NCI-H446 (cell line): ENCODE results near the gene FPR3.
"Not testable (repeated sequence)": the region's sequence is repeated elsewhere in the genome, so short reads cannot be mapped to it uniquely, and the experiment has no call there.

ENCODE experiments used
- DNase-seq, 2 experiments: peaks; one replicate each; lab custom pipeline; 2025; lab: John Stamatoyannopoulos, UW

The FPR3 gene, protein sequence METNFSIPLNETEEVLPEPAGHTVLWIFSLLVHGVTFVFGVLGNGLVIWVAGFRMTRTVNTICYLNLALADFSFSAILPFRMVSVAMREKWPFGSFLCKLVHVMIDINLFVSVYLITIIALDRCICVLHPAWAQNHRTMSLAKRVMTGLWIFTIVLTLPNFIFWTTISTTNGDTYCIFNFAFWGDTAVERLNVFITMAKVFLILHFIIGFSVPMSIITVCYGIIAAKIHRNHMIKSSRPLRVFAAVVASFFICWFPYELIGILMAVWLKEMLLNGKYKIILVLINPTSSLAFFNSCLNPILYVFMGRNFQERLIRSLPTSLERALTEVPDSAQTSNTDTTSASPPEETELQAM

DNA sequence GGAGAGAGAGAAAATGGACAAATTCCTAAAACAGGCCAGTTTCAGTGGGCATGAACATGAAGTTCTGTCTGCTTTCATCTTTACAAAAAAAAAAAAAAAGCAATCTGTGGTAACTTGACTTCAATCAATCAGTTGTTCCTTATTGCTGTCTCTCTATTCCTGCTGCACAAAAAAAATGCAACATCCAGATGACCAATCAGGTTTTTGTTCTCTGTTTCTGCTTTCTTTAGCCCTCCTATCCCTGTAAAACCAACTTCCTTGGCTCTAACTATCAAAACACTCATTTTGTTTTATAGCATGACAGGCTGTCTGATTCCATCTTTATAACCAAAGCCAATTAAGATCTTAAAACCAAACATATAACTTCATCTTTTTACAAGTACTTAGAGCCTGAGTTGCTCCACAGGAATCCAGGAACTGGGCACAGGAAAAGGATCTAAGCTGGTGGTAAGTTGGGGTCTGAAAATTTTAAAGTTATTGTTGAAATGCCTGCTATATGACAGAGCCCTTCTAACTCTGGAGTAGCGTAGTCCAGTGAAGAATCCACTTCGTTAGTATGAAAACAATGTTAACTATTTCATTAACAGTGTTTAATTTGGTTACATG lies at the start of gene FPR3:
Gene FPR3 (plus strand): TSS at position 273 of the 606 bp plus-strand sequence. CDS start 28,592 bp downstream, outside the sequence.
- no peak for DNase-seq

DNA sequence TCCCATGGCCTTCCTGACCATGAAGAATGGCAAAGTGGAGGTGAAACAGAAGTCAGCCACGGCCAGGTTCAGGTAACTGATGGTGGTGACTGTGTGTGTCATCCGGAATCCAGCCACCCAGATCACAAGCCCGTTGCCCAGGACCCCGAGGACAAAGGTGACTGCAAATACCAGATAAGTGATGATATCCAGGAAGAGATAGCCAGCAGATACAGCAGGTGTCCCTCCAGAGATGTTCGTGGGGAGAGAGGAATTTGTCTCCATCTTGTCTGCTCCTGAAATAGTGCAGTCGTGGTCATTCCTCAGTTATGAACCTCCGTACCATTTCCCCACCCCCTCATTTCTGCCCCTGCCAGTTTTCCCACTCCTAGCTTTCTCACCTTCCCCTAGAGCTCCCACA lies 48.2 kb upstream of the FPR3 start:
- DNase-seq: no peak

DNA sequence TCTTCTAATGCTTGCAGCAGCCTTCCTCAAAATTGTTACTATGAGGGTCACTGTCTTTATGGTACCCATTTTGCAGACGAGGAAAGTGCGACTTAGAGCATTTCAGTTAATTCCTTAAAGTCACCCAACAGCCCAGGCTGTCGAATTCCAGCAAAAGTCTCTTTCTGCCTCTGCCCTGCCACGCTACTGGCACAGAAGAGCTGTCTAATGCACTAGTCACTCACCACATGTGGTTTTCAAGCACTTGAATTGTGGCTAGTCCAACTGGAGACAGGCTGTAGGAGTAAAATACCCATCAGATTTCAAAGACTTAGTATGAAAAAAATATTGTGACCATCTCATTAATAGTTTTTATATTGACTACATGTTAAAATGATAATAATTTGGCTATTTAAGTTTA lies 45.0 kb upstream of the FPR3 start:
- no peak for DNase-seq

DNA sequence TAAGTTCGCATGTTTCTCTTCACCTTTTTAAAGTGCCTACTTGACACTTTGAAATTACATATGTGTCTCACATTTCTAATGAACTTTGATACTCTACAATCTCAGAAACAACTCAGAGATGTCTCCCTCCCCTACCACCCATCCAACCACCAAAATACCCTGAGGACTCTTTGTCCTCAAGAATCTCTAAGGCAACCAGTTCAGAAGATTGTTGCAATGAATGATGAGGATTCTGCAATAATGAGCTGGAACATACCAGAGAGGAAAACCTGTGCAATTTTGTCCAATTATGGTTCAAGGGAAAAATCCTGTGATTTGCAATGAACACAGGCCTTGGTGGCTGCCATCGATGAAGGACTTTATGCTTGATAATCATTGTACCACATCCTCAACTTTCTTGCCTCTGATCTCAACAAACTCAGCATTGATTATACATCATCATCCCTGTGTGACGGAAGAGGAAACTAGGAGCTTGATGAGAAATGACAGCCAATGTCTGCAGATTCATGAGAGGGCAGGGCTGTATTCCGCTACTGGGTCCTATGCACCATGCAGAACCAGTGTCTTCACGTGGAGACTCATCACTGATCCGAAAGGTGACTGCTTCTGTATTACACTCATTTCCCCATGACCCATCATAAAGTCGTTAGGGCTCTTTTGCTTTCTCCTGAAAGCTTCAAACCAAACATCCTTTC lies 44.4 kb upstream of the FPR3 start:
- DNase-seq: no peak

DNA sequence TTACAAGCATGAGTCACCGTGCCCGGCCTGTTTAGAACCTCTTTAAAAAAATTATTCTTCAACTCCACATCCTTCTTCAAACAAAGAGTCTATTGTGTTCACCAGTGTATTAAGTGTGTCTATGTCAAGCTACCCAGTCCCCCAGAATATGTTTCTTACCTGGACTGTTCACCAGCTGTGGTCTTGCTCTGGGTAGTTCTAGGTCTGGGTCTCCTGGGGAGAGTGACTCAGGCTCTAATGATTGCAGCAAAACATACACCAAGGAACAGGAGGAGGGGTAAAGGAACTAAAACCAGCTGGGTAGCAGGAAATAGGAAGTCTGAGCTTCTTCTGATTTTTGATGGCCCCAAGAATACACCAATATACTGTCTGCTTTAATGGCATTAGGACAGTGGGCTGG lies 43.3 kb upstream of the FPR3 start, which contains the start of gene FPR1:
Gene FPR1 (minus strand): TSS at position 224 of the 400 bp plus-strand sequence. CDS start 4,884 bp downstream, outside the sequence.
- DNase-seq: no peak

DNA sequence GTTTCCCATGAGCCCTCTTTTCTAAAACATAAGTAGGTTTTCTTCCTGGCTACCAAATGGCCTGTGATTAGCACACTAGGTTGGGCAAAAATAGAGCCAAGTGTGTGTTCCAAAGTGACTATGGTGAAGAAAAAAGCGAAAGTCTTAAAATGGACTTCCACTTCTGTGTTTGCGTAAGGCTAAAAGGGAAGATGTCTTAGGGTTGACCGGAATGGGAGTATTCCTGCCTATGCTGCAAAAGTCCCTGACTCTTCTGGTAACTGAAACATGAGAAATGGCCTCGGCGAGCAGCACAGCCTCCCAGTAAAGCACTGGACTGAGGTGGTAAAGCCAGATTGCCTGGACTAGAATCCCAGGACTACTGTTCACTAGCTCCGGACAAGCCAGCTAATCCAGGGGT lies 40.8 kb upstream of the FPR3 start:
- no peak for DNase-seq

DNA sequence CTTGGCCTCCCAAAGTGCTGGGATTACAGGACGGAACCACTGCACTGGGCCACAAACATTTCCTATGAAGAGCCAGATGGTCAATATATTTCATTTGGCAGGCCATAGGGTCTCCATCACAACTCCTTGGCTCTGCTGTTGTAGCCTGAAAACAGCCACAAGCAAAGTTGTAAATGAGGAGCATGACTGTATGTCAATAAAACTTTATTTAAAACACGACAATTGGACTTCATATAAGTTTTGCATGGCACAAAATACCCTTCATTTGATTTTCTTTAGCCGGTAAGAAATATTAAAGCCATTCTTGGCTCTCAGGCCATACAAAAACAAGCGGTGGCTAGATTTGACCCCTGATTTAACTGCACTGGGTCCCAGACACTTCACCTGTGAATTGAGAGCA lies 40.2 kb upstream of the FPR3 start:
- DNase-seq: no peak

DNA sequence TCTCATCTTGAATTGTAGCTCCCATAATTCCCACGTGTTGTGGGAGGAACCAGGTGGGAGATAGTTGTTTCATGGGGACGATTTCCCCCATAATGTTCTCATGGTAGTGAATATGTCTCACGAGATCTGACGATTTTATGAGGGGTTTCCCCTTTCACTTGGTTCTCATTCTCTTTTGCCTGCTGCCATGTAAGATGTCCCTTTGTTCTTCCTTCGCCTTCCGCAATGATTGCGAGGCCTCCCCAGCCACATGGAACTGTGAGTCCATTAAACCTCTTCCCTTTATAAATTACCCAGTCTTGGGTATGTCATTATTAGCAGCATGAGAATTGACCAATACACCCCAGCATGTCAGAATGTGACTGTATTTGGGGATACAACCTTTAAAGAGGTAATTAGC lies 39.4 kb upstream of the FPR3 start:
- no peak for DNase-seq

DNA sequence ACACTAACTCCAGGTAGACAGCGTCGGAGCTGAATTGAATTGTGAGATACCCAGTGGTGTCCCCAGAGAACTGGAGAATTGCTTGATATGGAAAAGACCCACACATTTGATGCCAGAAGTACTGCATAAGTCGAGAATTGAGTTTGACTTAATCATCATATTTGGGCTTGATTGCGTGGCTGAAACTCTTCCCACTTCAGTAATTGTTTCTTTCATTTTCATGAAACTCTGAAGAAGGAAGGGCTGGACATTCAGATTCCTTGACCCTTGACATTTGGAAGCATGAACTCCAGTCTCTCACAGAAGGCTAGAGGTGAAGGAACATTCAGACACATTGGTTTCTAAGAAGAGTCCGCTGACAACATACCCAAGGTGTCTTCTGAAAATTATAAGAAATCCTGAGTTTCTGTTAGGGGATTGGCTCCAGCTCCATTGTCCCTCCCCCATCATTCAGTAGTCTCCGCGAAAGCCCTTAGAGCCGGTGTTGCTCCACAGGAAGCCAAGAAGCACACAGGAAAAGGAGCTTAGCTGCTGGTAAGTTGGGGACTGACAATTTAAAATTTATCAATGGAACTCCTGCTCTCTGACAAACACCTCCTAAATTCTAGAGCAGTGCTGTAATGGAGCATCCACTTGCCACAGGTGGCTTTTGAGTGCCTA lies 34.1 kb upstream of the FPR3 start, which contains the start of gene FPR2:
Gene FPR2 (plus strand): TSS at position 484 of the 660 bp plus-strand sequence. CDS start 7,479 bp downstream, outside the sequence.
- DNase-seq: no peak

DNA sequence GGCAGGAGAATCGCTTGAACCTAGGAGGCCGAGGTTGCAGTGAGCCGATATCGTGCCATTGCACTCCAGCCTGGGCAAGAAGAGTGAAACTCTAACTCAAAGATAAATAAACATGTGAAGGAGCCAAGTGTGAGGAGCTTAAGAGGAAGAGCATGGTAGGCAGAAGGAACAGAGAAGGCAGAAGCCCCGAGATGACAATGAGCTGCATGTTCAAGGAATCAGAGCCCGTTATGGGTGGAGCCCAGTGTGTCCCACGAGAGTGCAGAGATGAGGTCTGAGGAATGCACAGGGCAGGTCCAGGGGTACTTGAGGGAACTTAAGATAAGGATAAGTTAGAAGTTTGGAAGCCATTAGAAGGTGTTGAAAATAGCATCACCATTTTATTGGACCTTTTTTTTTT lies 33.3 kb upstream of the FPR3 start:
- DNase-seq: no peak

DNA sequence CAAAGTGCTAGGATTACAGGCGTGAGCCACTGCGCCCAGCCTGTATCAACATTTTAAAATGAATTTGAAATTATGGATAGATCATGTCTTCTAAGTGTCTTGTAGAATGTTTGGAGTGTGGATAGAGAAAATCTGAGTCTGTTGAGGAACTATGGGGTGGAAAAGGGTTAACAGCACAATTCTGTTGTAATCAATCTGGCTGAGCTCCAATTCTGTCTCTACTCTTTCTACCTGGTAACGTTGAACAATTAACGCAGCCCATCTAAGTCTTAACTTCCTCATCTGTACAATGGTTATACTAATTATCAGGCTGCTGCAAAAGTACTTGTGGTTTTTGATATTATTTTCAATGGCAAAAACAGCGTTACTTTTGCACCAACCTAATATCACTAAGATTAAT lies 29.9 kb upstream of the FPR3 start:
- DNase-seq: no peak

DNA sequence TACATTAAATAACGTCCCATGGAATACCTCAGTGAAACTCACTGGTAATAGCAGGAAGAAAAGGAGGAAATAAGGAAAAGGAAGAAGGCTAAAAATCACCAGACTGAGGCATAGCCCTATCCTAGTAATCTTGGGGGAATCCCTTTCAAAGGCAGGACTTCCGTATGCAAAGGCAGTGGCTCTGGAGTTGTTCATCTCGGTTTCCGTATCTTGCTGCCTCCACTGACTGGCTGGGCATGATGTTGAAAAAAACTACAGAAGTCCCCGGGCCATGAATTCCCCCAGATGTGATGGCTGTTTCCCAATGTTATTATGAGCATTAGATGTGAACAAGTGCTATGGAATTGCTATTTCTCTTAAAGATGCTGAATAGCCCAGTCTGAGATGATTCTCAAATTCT lies 28.5 kb upstream of the FPR3 start:
- no peak for DNase-seq

DNA sequence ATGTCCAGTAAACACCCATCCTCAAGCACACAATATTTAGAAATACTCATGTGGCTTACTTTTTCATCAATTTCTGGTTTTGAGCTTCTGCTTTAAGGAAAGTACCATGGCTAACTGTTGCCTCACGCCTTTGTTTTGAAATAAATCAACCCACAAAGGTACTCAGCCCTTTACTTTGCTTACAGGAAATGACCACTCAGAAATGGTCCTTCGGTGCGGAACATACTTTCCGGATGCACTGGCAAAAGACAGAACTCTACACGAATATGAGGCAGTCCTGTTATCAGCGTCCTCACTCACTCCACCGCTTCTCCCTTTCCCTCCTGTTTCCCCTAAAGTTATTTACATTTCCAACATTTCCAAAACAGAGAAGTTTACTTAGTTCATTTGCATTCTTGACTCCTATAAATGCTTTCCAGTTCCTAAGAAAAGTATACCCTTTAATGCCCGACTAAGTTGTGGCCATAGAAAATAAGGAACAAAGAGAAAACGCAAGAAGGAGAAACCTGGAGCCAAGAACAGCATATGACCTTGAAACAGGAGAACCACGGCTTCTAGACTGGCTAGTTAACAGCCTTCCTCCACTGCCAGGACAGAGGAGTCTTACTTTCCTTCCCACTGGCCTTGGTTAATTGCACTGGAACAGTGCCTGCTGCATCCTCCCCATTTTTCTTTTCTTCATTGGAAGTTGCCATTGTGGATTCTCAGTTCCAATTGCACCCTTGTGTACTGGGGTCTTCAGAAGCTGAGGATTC lies 23.4 kb upstream of the FPR3 start:
- no peak for DNase-seq

DNA sequence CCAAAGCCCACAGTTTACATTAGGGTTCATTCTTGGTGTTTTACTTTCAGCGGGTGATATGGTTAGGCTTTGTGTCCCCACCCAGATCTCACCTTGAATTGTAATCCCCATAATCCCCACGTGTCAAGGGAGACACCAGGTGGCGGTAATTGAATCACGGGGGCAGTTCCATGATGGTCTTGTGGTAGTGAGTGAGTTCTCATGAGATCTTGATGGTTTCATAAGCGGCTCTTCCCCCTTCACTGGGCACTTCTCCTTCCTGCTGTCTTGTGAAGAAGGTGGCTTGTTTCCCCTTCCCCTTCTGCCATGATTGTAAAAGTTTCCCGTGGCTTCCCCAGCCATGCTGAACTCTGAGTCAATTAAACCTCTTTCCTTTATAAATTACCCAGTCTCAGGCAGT lies 22.0 kb upstream of the FPR3 start:
- no peak for DNase-seq

DNA sequence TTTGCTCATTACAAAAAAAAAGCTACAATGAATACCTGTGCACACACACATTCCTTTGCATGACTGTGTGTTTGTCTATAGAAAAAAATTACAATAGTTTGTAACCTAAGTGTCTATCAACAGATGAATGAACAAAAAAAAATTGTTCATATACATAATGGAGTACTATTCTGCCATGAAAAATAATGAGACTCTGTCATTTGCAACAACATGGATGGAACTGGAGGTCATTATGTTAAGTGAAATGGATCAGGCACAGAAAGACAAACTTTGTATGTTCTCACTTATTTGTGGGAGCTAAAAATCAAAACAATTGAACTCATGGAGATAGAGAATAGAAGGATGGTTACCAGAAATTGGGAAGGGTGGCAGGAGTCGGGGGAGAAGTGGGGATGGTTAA lies 18.4 kb upstream of the FPR3 start:
- DNase-seq: not testable (repeated sequence)

DNA sequence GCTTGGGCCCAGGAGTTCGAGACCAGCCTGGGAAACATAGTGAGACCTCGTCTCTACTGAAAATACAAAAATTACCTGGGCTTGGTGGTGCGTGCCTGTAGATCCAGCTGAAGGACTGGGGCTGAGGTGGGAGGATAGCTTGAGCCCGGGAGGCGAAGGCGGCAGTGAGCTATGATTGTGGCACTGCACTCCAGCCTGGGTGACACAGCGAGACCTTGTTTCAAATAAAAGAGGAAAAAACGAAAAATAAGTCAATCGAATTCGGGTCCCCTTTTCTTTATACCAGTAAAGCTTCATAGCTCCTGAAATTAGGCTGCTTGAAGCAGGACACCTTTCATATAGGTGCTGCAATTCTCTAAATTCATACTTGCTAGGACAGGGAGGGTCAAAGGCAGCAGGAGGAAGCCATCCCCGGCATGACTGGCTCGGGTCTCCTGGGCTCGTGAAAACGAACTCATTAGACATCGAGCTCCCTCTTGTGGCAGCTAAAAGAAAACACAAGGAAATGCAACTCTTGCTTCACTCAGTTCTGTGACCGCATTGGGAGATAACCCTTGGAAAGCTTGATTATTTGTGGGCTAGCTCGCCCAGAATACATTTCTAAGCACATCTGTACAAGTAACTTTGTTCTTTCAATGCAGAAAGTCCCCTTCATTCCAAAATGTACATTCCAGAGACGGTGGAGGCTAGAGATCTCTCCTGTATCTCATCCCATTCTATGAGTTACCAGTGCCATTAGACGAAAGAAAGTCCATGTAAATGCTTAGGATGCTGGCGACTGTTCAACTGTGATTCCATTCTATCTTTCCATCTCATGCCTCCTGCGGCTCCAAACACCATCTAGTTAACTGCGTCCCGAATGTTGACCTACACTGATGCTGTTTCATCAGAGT lies 17.1 kb upstream of the FPR3 start:
- peak; percentile 72 to 87 for DNase-seq

DNA sequence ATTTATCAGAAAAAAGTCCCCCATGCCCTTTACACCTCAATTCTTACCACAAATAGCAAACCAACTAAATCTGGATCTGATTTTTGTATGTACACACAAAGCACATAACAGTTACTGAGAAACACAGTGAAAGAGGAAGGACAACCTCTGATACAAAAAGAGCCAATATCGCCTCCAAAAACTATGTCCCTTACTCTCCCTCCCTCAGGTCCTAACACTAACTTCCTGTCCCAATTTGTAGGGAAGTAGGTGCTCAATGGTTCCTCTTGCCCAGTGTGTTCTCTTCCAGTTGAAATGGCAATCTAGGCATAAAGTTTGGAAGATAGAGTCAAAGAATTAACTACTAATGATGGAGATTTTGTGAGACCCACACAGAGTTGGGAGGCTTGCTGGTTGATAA lies 15.8 kb upstream of the FPR3 start:
- DNase-seq: no peak

DNA sequence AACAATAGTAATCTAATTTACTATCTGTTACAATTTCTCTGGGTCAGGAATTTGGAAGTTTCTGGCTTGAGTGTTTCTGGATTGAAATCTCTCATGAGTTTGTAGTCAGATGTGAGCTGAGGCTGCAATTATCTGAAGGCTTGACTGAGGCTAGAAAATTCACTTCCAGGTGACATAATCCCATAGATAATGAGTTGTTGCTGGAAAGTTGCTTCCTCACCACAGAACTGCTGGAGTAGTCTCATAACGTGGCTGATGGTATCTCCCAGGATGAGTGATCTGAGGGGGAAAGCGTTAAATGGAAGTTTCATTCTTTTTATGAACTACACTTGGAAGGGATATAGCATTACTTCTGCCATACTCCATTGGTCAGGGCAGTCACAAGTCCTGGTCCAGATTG lies 15.3 kb upstream of the FPR3 start:
- DNase-seq: no peak

DNA sequence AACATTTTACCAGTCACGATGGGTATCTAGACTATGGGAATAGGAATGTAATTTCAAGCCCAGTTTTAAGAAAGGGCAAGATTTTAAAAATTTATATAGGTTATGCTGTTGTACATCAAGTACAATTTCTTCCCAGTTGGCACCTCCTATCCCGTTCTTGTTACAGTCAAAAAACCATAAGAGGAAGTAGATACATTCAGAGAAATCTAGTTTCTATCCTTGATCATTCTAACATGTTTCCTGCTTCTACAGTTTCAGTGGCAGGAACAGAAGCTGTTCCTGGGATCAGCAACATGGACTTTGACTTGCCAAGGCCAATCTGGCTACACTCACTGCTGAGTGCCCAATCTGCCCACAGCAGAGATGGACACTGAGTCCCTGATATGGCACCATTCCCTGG lies 14.7 kb upstream of the FPR3 start:
- DNase-seq: no peak

DNA sequence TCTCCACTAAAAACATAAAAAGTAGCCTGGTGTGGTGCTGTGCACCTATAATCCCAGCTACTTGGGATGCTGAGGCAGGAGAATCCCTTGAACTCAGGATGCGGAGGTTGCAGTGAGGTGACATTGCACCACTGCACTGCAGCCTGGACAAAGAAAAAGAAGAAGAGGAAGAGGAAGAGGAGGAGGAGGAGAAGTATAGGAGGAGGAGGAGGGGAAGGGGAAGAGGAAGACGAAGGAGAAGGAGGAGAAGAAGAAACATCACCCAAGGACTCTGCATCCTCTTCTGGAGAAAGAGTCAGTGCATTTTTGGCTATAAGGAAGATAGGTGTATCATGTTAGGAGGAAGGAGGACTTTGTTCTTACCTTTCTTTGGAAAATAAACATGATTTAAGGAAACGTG lies 13.0 kb upstream of the FPR3 start:
- DNase-seq: no peak

DNA sequence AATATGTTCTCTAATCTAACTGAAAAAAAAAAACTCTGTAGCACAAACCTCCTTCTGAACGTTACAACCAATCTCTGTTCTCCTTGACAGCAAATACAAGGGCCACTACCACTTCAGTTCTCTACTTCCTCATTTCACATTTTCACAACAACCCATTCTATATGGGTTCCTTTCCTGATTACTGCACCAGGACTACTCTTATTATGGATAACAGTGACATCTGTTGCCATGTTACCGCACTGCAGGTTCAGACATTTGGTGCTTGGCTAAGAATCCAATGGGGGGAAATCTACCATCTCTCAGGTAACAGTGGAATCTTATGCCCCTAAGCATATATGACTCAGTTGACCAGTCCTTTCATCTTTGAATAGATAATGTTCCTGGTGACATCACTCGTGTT lies 11.6 kb upstream of the FPR3 start:
- DNase-seq: no peak
